ENCODE measurements around the gene INO80C. TPM values are rescaled to one million over a fixed set of nuclear protein-coding genes. Genes with fewer than 3 reads are reported as not detected.

Gene INO80C
- total RNA-seq, 1 experiment from 2014 or later, result 51.1 TPM

DNA sequence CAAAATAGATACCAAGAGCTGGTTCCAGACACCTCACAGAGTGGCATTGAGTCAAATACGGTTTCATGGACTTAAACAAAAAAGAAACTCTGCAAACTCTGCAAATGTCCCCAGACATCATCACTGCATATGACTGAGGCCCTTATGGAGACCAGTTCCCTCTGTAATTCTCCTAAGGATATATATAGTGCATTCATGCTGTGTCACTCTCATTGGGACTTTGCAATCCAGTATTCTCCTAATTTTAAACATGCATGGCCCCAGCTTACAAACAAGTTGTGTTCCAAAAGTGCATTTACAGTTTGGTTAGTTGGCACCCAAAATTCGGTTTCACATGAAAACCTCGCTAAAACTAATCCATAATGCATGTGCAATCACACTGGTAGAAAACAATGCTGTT lies 18.6 kb upstream of the INO80C start:
- Histone ChIP-seq H3K9ac (ENCODE audit: extremely low read depth, insufficient read length, low read length) (no peak overlapping the region), H3K23ac (ENCODE audit: insufficient read length, low read depth, low read length) (no peak overlapping the region), H2BK120ac (ENCODE audit: low read depth, low read length, poor library complexity, severe bottlenecking) (no peak overlapping the region), H3K27ac (ENCODE audit: insufficient read length, low read depth, low read length) (no peak overlapping the region), H2BK15ac (ENCODE audit: low read depth, low read length) (no peak overlapping the region), H3K27me3 (ENCODE audit: insufficient read depth, low read length) (no peaks in the 10 kb centered on the region), H3K79me2 (ENCODE audit: insufficient read depth, low read length) (no peaks in the 10 kb centered on the region), H2BK5ac (ENCODE audit: insufficient read length, low read length) (no peak overlapping the region), H4K20me1 (ENCODE audit: control insufficient read depth, insufficient read depth, insufficient read length) (no peaks in the 10 kb centered on the region), H4K8ac (replicated peaks; ENCODE audit: insufficient read length, low read depth, low read length) (no peak overlapping the region), H4K5ac (ENCODE audit: insufficient read length, low read depth, low read length) (no peak overlapping the region), H3K14ac (ENCODE audit: insufficient read depth, low read length) (no peak overlapping the region), H2AK5ac (ENCODE audit: insufficient read length, low read length) (no peak overlapping the region), H3K4ac (ENCODE audit: low read depth, low read length) (no peak overlapping the region), H3K9me3 (ENCODE audit: control insufficient read depth, low read depth, low read length) (no peaks in the 10 kb centered on the region), H3K18ac (ENCODE audit: insufficient read length, low read depth, low read length) (no peak overlapping the region), H3K4me1 (ENCODE audit: insufficient read depth, low read length) (no peaks in the 10 kb centered on the region; the same call in 1 of the 2 replicates), H3K4me2 (ENCODE audit: insufficient read depth, insufficient read length, low read length) (no peak overlapping the region), H2BK12ac (ENCODE audit: insufficient read length, low read depth, low read length) (no peak overlapping the region), H3T11ph (ENCODE audit: low read length) (no peak overlapping the region), H4K91ac (ENCODE audit: insufficient read length, low read depth, low read length) (no peak overlapping the region), H2AFZ (ENCODE audit: low read length) (no peak overlapping the region), H2BK20ac (ENCODE audit: low read depth, low read length, poor library complexity, severe bottlenecking) (no peak overlapping the region), H3K23me2 (ENCODE audit: insufficient read length, low read depth, low read length, poor library complexity, severe bottlenecking) (no peaks in the 10 kb centered on the region), H3K79me1 (ENCODE audit: insufficient read depth, low read depth, low read length, poor library complexity, severe bottlenecking) (no peaks in the 10 kb centered on the region), H3K56ac (ENCODE audit: insufficient read length, low read depth, low read length) (no peak overlapping the region)
- H3K27ac Mint-ChIP-seq, result no peak overlapping the region
- DNase-seq, result no peak
- H3K36me3 Mint-ChIP-seq (ENCODE audit: insufficient read depth in 1 of 3, low read depth in 3 of 3), result no peaks in the 10 kb centered on the region
- peaks cover 23 to 31% of the 10 kb centered on the region in 2 experiments for H3K4me1 Mint-ChIP-seq
- no peaks in the 10 kb centered on the region for H3K27me3 Mint-ChIP-seq (ENCODE audit: low read depth)
- H3K9me3 Mint-ChIP-seq, result no peaks in the 10 kb centered on the region
- no peak for TF ChIP-seq CTCF (conservative IDR thresholded peaks at IDR 0.05)
- no peak overlapping the region for H3K4me3 Mint-ChIP-seq
- no CpG with 5 or more reads among the region's 3 CpGs for WGBS (ENCODE audit: extremely low coverage, insufficient read length, low lambda C conversion rate)
